ENCODE results near the gene SULT1A1.

DNA sequence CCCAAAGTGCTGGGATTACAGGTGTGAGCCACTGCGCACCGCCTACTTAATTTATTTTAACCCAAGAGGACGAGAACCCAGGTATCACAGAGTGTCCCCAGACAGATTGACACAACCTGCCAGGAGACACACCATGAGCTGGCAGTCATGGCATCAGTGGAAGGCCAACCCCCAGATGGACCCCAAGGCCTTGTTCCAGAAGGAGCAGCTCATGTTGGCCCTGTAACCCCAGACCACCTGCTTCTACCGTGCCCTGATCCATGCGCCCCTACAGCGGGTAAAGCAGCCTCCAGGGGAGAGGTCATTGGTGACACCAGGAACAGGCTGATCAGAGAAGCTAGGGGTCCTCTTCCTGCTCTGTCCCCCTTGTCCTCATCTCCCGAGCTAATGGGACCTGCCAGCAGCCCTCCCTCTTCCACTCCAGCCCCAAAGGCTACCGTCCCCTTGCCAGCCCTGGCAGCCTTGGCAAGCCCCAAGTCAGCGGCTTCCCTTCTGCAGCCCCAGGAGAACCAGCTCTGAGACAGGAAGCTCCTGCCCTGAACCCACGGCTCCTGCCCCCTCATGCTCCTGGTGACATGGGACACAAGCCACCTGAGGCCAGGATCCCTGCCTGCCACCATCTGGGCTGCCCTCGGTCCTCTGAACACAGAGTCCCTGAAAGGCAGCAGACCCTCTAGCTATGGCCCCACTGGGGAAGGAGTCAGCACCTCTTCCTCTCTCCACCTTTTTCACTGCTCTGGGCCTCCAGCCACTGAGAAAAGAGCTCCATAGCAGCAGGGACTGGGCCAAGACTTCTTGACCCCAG, 6.3 kb downstream of the SULT1A1 start:
- TF ChIP-seq, protein P1, sequence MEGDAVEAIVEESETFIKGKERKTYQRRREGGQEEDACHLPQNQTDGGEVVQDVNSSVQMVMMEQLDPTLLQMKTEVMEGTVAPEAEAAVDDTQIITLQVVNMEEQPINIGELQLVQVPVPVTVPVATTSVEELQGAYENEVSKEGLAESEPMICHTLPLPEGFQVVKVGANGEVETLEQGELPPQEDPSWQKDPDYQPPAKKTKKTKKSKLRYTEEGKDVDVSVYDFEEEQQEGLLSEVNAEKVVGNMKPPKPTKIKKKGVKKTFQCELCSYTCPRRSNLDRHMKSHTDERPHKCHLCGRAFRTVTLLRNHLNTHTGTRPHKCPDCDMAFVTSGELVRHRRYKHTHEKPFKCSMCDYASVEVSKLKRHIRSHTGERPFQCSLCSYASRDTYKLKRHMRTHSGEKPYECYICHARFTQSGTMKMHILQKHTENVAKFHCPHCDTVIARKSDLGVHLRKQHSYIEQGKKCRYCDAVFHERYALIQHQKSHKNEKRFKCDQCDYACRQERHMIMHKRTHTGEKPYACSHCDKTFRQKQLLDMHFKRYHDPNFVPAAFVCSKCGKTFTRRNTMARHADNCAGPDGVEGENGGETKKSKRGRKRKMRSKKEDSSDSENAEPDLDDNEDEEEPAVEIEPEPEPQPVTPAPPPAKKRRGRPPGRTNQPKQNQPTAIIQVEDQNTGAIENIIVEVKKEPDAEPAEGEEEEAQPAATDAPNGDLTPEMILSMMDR (IDR thresholded peaks at IDR 0.05; ENCODE audit: low read depth, low read length, poor library complexity, severe bottlenecking), result no peak
- no peak for TF ChIP-seq EZH2phosphoT487 (IDR thresholded peaks at IDR 0.05; ENCODE audit: borderline replicate concordance, low read length)
